Measurements from ENCODE around the gene MTSS2. TPM values are rescaled to one million over a fixed set of nuclear protein-coding genes. Genes with fewer than 3 reads are reported as not detected.

Gene MTSS2
- total and polyA plus RNA-seq, 2 experiments from 2014 or later: 1.6 to 19.6 TPM

- TF ChIP-seq ZNF331 (CRISPR knock-in tag; IDR thresholded peaks at IDR 0.05; ENCODE audit: low read depth) (no peak), EZH2phosphoT487 (IDR thresholded peaks at IDR 0.05; ENCODE audit: unreplicated experiment) (no peak), CTCF (conservative IDR thresholded peaks at IDR 0.05; ENCODE audit: low read depth in 2 of 2) (no peak), CREB1 (CRISPR knock-in tag; IDR thresholded peaks at IDR 0.05; ENCODE audit: low read depth) (no peak), ZNF462 (CRISPR knock-in tag; IDR thresholded peaks at IDR 0.05) (no peak), EZH2 (IDR thresholded peaks at IDR 0.05; ENCODE audit: low read depth, unreplicated experiment) (no peak)
Observed at GRCh38 chr16:70729292-70729691, 43.4 kb upstream of the MTSS2 start (continued).

GRCh38 chr16:70728150-70728549 is 42.3 kb upstream of the MTSS2 start:
- H3K4me3 Mint-ChIP-seq: no peak overlapping the region
- ATAC-seq (no peak), DNase-seq (ENCODE audit: low spot score) (no peak)
- H3K4me1 ChIP-seq (ENCODE audit: insufficient read depth): no peaks in the 10 kb centered on the region
- H3K4me2 ChIP-seq: no peak overlapping the region
- H3K27me3 Mint-ChIP-seq (ENCODE audit: insufficient read depth, low read depth, poor library complexity): peaks cover 10% of the 10 kb centered on the region
- H3K9me3 Mint-ChIP-seq: no peaks in the 10 kb centered on the region
- H3K79me2 ChIP-seq (replicated peaks; ENCODE audit: insufficient read depth): no peaks in the 10 kb centered on the region
- H2AFZ ChIP-seq: no peak overlapping the region
- 0 out of 2 replicates have a peak, but pooled peaks cover 3% of the 10 kb centered on the region for H3F3A ChIP-seq (replicated peaks; ENCODE audit: low read depth)
- TF ChIP-seq POLR2AphosphoS5 (IDR thresholded peaks at IDR 0.05; ENCODE audit: low read depth): no peak
- no peak for TF ChIP-seq CTCF (conservative IDR thresholded peaks at IDR 0.05; ENCODE audit: low read depth in 2 of 2)
- TF ChIP-seq EZH2phosphoT487 (IDR thresholded peaks at IDR 0.05; ENCODE audit: unreplicated experiment): no peak
- TF ChIP-seq ZNF331 (CRISPR knock-in tag; IDR thresholded peaks at IDR 0.05; ENCODE audit: low read depth): no peak
- 0 out of 2 replicates have a peak, but pooled peaks cover 2% of the 10 kb centered on the region for H3K9me2 ChIP-seq (ENCODE audit: insufficient read depth)
- no peak overlapping the region for H3K27ac ChIP-seq (ENCODE audit: low read depth)
- peaks cover 12% of the 10 kb centered on the region; the same call in 2 of the 3 replicates for H3K36me3 Mint-ChIP-seq (ENCODE audit: low read depth)
- no peak overlapping the region for H3K27ac Mint-ChIP-seq
- H3K4me3 ChIP-seq: no peak overlapping the region
- no peaks in the 10 kb centered on the region for H3K27me3 ChIP-seq (ENCODE audit: insufficient read depth)
- no peaks in the 10 kb centered on the region for H4K20me1 ChIP-seq (replicated peaks; ENCODE audit: insufficient read depth)
- peaks cover 14% of the 10 kb centered on the region for H3K4me1 Mint-ChIP-seq
- H3K36me3 ChIP-seq (ENCODE audit: insufficient read depth): no peaks in the 10 kb centered on the region

Data from GM23338 (cell line).